GM12801 (cell line): ENCODE data around the gene RFC5.

ENCODE experiments used
- TF ChIP-seq, protein P1 (sequence below): IDR thresholded peaks from one replicate; pipeline ENCODE4 v1.5.1; 2011; ENCODE audit warnings: control low read depth; ENCODE audit not compliant: insufficient read length; ENCODE audit errors: extremely low read depth

RFC5 gene

DNA sequence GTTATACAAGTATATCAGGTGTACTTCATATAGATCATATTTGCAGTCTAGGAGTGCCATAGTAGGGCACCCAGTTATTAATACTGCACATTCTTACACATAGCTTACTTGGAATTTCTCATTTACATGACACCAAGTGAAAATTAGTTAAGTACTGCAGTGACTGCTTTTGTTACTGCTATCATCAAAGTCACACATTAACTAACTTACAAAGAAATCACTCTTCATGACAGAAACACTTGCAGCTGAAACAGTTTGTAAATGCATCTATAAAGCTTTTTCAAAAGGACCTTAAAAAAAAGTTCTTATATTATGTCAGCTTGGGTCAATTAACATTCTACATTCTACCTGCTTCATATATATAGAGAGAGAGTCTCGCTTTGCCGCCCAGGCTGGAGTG lies 17.8 kb upstream of the RFC5 start:
- TF ChIP-seq, protein P1, sequence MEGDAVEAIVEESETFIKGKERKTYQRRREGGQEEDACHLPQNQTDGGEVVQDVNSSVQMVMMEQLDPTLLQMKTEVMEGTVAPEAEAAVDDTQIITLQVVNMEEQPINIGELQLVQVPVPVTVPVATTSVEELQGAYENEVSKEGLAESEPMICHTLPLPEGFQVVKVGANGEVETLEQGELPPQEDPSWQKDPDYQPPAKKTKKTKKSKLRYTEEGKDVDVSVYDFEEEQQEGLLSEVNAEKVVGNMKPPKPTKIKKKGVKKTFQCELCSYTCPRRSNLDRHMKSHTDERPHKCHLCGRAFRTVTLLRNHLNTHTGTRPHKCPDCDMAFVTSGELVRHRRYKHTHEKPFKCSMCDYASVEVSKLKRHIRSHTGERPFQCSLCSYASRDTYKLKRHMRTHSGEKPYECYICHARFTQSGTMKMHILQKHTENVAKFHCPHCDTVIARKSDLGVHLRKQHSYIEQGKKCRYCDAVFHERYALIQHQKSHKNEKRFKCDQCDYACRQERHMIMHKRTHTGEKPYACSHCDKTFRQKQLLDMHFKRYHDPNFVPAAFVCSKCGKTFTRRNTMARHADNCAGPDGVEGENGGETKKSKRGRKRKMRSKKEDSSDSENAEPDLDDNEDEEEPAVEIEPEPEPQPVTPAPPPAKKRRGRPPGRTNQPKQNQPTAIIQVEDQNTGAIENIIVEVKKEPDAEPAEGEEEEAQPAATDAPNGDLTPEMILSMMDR = no peak

DNA sequence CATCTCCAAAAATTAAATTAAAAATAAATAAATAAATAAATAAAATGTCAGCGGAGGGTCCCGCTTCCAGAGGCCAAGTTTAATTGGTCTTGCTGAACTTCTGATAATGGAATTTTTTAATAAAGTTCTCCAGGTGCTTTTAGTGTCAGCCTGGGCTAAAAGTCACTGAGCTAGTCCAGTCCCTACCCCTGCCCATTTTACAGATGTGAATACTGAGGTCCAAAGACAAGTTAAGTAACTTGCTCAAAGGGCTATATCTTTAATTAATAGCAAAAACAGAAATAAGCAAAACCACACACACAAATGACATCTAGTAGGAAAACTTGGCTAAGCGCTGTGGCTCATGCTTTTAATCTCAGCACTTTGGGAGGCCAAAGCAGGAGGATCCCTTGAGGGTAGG lies 5.6 kb upstream of the RFC5 start:
- TF ChIP-seq, protein P1 = no peak

DNA sequence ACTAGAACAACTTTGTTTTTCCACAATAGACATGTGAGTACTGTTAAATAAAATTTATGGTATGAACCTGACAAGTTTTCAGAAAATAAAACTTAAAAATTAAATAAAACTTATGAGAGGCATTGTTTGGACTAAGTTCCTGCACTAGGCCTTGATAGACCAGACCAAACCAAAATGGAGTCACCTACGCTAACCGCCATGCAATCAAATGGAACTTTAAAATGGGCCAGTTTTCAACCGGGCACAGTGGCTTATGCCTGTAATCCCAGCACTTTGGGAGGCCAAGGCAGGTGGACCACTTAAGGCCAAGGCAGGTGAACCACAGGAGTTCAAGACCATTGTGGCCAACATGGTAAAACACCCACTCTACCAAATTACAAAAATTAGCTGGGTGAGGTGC lies 5.1 kb upstream of the RFC5 start:
- TF ChIP-seq, protein P1 = no peak

DNA sequence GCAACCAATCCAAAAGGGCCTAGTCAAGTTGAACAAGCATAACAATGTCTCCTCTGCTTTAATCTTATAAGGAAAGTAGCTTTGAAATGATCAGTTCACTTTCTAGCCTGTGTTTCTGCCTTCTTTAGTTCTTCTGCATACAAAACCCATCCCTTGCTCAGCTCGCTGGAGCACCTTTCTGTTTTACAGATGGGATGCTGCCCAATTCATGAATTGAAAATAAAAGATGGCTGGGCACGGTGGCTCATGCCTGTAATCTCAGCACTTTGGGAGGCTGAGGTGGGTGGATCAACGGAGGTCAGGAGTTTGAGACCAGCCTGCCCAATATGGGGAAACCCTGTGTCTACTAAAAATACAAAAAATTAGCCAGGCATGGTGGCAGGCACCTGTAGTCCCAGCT lies 4.5 kb upstream of the RFC5 start:
- TF ChIP-seq, protein P1 = no peak

DNA sequence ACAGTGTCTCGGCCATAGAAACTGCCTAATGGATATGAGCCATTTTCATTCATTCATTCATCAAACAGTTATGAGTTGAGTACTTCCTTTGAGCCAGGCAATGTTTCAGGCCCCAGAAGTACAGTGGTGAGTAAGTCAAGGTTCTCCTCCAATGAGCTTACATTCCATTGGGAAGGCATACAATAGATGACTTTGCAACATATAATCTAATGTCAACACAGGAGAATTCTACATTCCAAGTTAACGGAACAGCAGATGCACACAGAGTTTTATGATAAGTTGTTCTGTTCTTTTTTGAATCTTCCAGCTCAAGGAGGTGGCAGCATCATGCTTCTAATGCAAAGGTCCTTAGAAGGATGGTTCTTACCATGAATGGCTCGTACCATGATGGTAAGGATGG lies 3.2 kb upstream of the RFC5 start:
- TF ChIP-seq, protein P1 = no peak

DNA sequence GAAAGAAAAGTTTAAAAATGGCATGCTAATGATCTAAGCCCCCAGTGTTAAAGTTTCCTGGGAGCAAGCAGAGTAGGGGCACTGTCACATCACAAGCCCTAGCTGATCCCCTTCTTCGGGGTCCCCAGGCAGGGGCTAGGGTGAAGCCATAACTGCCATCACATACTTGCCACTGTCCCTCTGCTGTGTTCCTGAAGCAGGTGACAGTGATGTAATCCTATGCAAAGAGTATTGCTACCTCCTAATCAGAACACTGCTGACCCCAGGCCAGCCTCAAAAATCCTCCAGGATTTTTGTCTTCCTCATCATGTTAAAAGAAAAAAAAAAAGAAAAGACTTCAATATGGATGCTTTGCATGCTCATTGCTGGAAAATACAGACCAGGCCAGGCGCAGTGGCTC lies 1.2 kb upstream of the RFC5 start:
- TF ChIP-seq, protein P1 = no peak

DNA sequence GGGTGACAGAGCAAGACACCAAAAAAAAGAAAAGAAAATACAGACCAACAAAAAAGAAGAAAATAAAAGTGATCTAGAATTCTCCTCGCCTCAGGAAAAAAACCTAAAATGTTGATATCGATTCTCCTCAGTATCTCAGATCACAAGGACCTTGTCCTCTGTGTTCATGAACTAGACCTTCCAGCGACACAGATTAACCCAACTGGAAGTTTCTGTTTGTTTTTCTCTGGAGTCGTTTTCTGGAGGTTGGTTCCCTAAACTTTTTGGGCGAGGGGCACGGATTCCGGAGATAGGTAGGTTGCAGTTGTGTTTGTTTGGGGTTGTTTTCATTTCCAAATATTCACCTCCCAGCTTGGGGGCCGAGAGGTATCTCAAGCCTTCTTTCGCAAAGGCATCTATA lies 559 bp upstream of the RFC5 start:
- TF ChIP-seq, protein P1 = no peak

DNA sequence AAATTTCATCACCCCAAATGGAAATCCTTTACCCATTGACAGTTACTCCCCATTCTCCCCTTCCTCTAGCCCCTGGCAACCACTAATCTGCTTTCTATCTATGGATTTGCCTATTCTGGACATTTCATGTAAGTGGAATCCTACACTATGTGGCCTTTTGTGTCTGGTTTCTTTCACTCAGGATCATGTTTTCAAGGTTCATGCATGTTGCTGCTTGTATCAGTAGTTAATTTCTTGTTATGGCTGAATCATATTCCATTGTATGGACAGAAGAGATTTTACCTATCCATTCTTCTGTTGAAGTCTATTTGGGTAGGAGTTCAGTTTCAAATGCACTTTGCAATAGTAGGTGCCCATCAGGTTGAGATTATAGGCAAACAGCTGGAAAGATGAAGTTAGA lies 1.4 kb downstream of the RFC5 start:
- TF ChIP-seq, protein P1 = no peak
